Ureter (tissue), 1 donor: ENCODE data around the gene RGS9. TPM values are rescaled to one million over a fixed set of nuclear protein-coding genes. Genes with fewer than 3 reads are reported as not detected.

Experiments used
- DNase-seq: peaks from one replicate; pipeline ENCODE4 v3.0.0-alpha.2; 2020; ENCODE audit warnings: low spot score
- total RNA-seq: library from RNA; stranded (reverse); gene quantifications from one replicate; pipeline ENCODE4 v1.2.4, GENCODE V29; 2023
- donor health status: DM: yes; HTN: yes; CAD: no.

Gene RGS9
- total RNA-seq, 1 donor from 2014 or later, result 6.1 TPM

- no peak for DNase-seq
These were observed 123.5 kb downstream of the RGS9 start for GRCh38 chr17:65260626-65261025.

- DNase-seq, result no peak
These were observed 124.0 kb downstream of the RGS9 start for GRCh38 chr17:65261152-65261551.

- no peak for DNase-seq
These were observed 124.8 kb downstream of the RGS9 start for GRCh38 chr17:65261682-65262636.

GRCh38 chr17:65265276-65265675 lies 128.1 kb downstream of the RGS9 start:
- no peak for DNase-seq

GRCh38 chr17:65268832-65269231 lies 131.7 kb downstream of the RGS9 start:
- no peak for DNase-seq

- no peak for DNase-seq
These were observed 133.5 kb downstream of the RGS9 start for GRCh38 chr17:65270499-65271253.

GRCh38 chr17:65271296-65271695 lies 134.1 kb downstream of the RGS9 start:
- DNase-seq, result no peak

Other genes starting within 250 kb of the RGS9 start
- 30.3 TPM for gene LRRC37A3, start 217.9 kb upstream of the RGS9 start, total RNA-seq
- gene GNA13, start 80.6 kb upstream of the RGS9 start, total RNA-seq, result 48.1 TPM